Astrocyte (in vitro differentiated cells and primary cell): Measurements from ENCODE around the gene TSPAN14. TPM values are rescaled to one million over a fixed set of nuclear protein-coding genes. Genes with fewer than 3 reads are reported as not detected.

Source experiments
- DNase-seq: peaks from one replicate; pipeline ENCODE4 v3.0.0-alpha.2; 2010; ENCODE audit warnings: low read depth
- FAIRE-seq: peaks from 2 replicates; lab custom pipeline; 2011; peaks lifted over from hg19 to GRCh38; lab: Jason Lieb, UNC
- H2AFZ ChIP-seq: 2 replicates; pipeline ENCODE4 v1.6.0; 2012; ENCODE audit warnings: low read depth, low read length, inconsistent platforms
- H3K27ac ChIP-seq: 2 replicates; pipeline ENCODE4 v1.5.1; 2011; ENCODE audit warnings: low read depth, low read length, inconsistent platforms
- H3K27me3 ChIP-seq: 2 replicates; pipeline ENCODE4 v1.6.0; 2011; ENCODE audit warnings: low read length, inconsistent platforms; ENCODE audit not compliant: insufficient read depth
- H3K36me3 ChIP-seq: 2 replicates; pipeline ENCODE4 v1.5.1; 2011; ENCODE audit warnings: low read length, inconsistent platforms; ENCODE audit not compliant: insufficient read depth
- H3K4me1 ChIP-seq: 2 replicates; pipeline ENCODE4 v1.5.1; 2011; ENCODE audit warnings: low read length, inconsistent platforms; ENCODE audit not compliant: insufficient read depth
- H3K4me2 ChIP-seq: 2 replicates; pipeline ENCODE4 v1.6.0; 2012; ENCODE audit warnings: low read length, inconsistent platforms
- H3K4me3 ChIP-seq: 2 replicates; pipeline ENCODE4 v1.5.1; 2011; ENCODE audit warnings: low read depth, mild to moderate bottlenecking, low read length, inconsistent platforms; ENCODE audit not compliant: insufficient read depth
- H3K79me2 ChIP-seq: 2 replicates; pipeline ENCODE4 v1.6.0; 2012; ENCODE audit warnings: mild to moderate bottlenecking, low read length, inconsistent platforms; ENCODE audit not compliant: insufficient read depth
- H3K9ac ChIP-seq: 2 replicates; pipeline ENCODE4 v1.6.0; 2012; ENCODE audit warnings: mild to moderate bottlenecking, low read length, inconsistent platforms
- H3K9me3 ChIP-seq: 2 replicates; pipeline ENCODE4 v1.5.1; 2012; ENCODE audit warnings: low read depth, mild to moderate bottlenecking, low read length, inconsistent platforms; ENCODE audit not compliant: insufficient read depth
- H4K20me1 ChIP-seq: 2 replicates; pipeline ENCODE4 v1.6.0; 2012; ENCODE audit warnings: low read length, inconsistent platforms; ENCODE audit not compliant: insufficient read depth
- H3K27ac Mint-ChIP-seq: one replicate; pipeline ENCODE4 v1.8.0; 2021; ENCODE audit warnings: mild to moderate bottlenecking, mixed read lengths; ENCODE audit not compliant: unreplicated experiment
- H3K27me3 Mint-ChIP-seq: one replicate; pipeline ENCODE4 v1.8.0; 2021; ENCODE audit warnings: low read depth, mixed read lengths; ENCODE audit not compliant: unreplicated experiment
- H3K36me3 Mint-ChIP-seq: one replicate; pipeline ENCODE4 v1.8.0; 2021; ENCODE audit warnings: low read depth, mixed read lengths; ENCODE audit not compliant: unreplicated experiment
- H3K4me1 Mint-ChIP-seq: one replicate; pipeline ENCODE4 v1.8.0; 2021; ENCODE audit warnings: low read depth, mixed read lengths; ENCODE audit not compliant: unreplicated experiment
- H3K4me3 Mint-ChIP-seq: one replicate; pipeline ENCODE4 v1.8.0; 2021; ENCODE audit warnings: mild to moderate bottlenecking, moderate library complexity, mixed read lengths; ENCODE audit not compliant: unreplicated experiment
- H3K9me3 Mint-ChIP-seq: one replicate; pipeline ENCODE4 v1.8.0; 2021; ENCODE audit warnings: mild to moderate bottlenecking, mixed read lengths; ENCODE audit not compliant: unreplicated experiment
- EZH2 ChIP-seq: IDR thresholded peaks from 2 replicates; pipeline ENCODE4 v1.6.1; 2012; ENCODE audit warnings: mild to moderate bottlenecking, low read length, inconsistent platforms; ENCODE audit not compliant: insufficient read depth
- total RNA-seq: library from RNA; stranded (reverse); gene quantifications from 2 replicates; pipeline ENCODE4 v1.2.1, GENCODE V29; 2021
- TF ChIP-seq, protein P1 (sequence below): IDR thresholded peaks from 2 replicates; pipeline ENCODE4 v1.5.1; 2011; ENCODE audit warnings: low read depth, mild to moderate bottlenecking, inconsistent platforms, low read length, moderate library complexity; ENCODE audit not compliant: insufficient read depth

TSPAN14 gene
- total RNA-seq, 1 donor from 2014 or later: 140 TPM

DNA sequence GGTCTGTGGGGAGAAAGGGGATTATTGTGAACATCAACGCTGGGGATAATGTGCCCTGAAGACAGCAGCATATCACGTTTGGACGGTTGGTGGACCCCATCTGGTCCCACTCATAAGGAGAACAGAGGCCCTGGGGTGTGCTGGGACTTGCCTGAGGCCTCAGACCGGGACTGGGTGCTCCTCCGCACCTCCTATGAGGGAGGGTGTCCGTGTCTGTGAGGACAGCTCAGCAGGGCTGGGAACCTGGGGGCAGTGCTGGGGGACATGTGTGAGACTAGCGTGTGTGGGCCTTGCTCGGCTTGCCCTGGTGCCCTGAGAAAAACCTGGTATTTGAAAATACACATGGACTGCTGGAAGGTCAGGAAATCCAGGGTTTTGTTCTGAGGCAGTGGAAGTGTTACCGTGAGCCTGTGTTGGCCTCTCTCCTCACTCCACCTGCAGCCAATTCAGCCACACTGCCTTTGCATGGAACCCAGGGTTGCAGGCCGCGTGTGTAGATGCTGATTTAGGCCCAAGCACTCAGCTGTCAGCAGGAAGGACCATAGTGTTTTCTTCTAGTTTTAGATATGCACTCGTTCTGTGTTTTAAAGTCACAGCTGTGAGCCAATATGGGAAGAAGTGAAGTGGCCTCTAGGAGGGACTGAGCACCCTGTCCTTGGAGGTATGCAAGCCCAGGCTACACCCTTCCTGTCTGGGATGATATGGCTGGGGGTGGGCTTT lies 70.2 kb downstream of the TSPAN14 start:
- Histone ChIP-seq H3K36me3 (peaks cover 16% of the 10 kb centered on the region), H3K27me3 (no peaks in the 10 kb centered on the region), H3K4me1 (no peaks in the 10 kb centered on the region), H2AFZ (no peak overlapping the region), H3K9me3 (no peaks in the 10 kb centered on the region), H3K27ac (no peak overlapping the region), H3K4me2 (no peak overlapping the region), H3K79me2 (no peaks in the 10 kb centered on the region), H3K9ac (no peak overlapping the region), H3K4me3 (no peak overlapping the region), H4K20me1 (peaks cover 3% of the 10 kb centered on the region)
- H3K36me3 Mint-ChIP-seq: peaks cover 6% of the 10 kb centered on the region
- FAIRE-seq (no peak), DNase-seq (no peak)
- peaks cover 2% of the 10 kb centered on the region for H3K9me3 Mint-ChIP-seq
- H3K4me3 Mint-ChIP-seq: no peak overlapping the region
- H3K27ac Mint-ChIP-seq: no peak overlapping the region
- TF ChIP-seq EZH2: no peak
- TF ChIP-seq, protein P1, sequence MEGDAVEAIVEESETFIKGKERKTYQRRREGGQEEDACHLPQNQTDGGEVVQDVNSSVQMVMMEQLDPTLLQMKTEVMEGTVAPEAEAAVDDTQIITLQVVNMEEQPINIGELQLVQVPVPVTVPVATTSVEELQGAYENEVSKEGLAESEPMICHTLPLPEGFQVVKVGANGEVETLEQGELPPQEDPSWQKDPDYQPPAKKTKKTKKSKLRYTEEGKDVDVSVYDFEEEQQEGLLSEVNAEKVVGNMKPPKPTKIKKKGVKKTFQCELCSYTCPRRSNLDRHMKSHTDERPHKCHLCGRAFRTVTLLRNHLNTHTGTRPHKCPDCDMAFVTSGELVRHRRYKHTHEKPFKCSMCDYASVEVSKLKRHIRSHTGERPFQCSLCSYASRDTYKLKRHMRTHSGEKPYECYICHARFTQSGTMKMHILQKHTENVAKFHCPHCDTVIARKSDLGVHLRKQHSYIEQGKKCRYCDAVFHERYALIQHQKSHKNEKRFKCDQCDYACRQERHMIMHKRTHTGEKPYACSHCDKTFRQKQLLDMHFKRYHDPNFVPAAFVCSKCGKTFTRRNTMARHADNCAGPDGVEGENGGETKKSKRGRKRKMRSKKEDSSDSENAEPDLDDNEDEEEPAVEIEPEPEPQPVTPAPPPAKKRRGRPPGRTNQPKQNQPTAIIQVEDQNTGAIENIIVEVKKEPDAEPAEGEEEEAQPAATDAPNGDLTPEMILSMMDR: no peak
- peaks cover 13% of the 10 kb centered on the region for H3K4me1 Mint-ChIP-seq
- no peaks in the 10 kb centered on the region for H3K27me3 Mint-ChIP-seq

DNA sequence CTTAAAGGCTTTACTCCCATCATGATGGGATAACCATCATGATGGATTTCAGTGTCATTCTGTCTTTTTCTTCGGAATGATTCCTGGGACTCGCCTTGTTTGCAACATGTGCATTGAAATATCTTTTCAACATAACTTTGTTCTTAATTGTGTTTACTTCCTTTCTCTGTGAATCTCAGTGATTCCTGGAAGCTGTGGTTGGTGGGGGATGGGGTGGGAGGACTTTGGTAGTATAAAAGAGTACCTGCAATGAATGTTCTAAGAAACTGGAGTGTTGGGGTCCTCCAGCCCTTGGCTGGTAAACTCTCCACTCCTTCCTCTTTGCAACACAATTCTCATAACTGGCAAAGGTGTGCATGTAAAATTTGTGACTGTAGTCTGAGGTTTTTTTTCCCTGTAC lies 72.1 kb downstream of the TSPAN14 start:
- Histone ChIP-seq H3K27me3 (no peaks in the 10 kb centered on the region), H3K27ac (no peak overlapping the region), H4K20me1 (peaks cover 2% of the 10 kb centered on the region), H3K4me3 (no peak overlapping the region), H3K4me1 (no peaks in the 10 kb centered on the region), H3K9me3 (no peaks in the 10 kb centered on the region), H3K36me3 (peaks cover 3% of the 10 kb centered on the region), H3K79me2 (no peaks in the 10 kb centered on the region), H3K9ac (no peak overlapping the region), H2AFZ (no peak overlapping the region), H3K4me2 (no peak overlapping the region)
- FAIRE-seq (no peak), DNase-seq (no peak)
- Mint-ChIP-seq H3K27ac (no peak overlapping the region), H3K4me1 (peaks cover 13% of the 10 kb centered on the region), H3K36me3 (no peaks in the 10 kb centered on the region), H3K4me3 (no peak overlapping the region), H3K27me3 (no peaks in the 10 kb centered on the region), H3K9me3 (peaks cover 2% of the 10 kb centered on the region)
- TF ChIP-seq, protein P1: no peak
- TF ChIP-seq EZH2: no peak

GRCh38 chr10:80526742-80527141 lies 72.6 kb downstream of the TSPAN14 start:
- no peak overlapping the region for H3K4me3 ChIP-seq
- H3K36me3 ChIP-seq: no peaks in the 10 kb centered on the region
- no peaks in the 10 kb centered on the region for H3K27me3 Mint-ChIP-seq
- TF ChIP-seq EZH2: no peak
- TF ChIP-seq, protein P1: no peak
- H4K20me1 ChIP-seq: no peaks in the 10 kb centered on the region
- H3K4me3 Mint-ChIP-seq: no peak overlapping the region
- H3K36me3 Mint-ChIP-seq: no peaks in the 10 kb centered on the region
- no peak for DNase-seq
- no peak overlapping the region for H3K27ac ChIP-seq
- H3K9ac ChIP-seq: no peak overlapping the region
- no peaks in the 10 kb centered on the region for H3K4me1 ChIP-seq
- peaks cover 13% of the 10 kb centered on the region for H3K4me1 Mint-ChIP-seq
- H3K9me3 ChIP-seq: no peaks in the 10 kb centered on the region
- H3K4me2 ChIP-seq: no peak overlapping the region
- H3K27ac Mint-ChIP-seq: no peak overlapping the region
- H3K79me2 ChIP-seq: no peaks in the 10 kb centered on the region
- no peak for FAIRE-seq
- peaks cover 2% of the 10 kb centered on the region for H3K9me3 Mint-ChIP-seq
- H3K27me3 ChIP-seq: no peaks in the 10 kb centered on the region
- no peak overlapping the region for H2AFZ ChIP-seq
